B cell (primary cell): ENCODE results near the gene LYSMD2.

Source experiments
- EZH2 ChIP-seq: IDR thresholded peaks from 2 replicates; pipeline ENCODE4 v1.6.1; 2012; ENCODE audit warnings: borderline replicate concordance, low read depth, mild to moderate bottlenecking, moderate library complexity, low read length; ENCODE audit not compliant: insufficient read depth, poor library complexity, severe bottlenecking
- TF ChIP-seq, protein P1 (sequence below): fragments of 200-600 bp; IDR thresholded peaks from one replicate; pipeline ENCODE4 v1.8.0; 2022; ENCODE audit warnings: antibody characterized with exemption, mild to moderate bottlenecking

DNA sequence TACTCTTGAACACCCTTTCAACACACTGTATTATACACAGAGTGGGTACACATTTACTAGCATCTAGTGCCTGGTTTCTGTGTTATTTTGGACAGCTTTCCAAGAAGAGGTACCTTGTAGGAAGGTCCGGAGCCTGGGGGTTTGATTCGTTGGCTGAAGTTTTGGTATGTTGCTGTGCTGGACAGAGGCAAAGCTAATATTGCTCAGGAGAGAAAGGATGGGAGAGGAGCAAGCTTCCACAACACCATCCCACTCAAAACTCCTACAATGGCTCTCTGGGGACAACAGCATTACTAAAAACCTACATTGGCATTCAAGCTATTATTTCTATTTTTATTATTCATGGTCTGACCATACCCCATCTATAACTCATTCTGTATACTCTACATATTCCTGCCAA, 1.1 kb upstream of the LYSMD2 start:
- TF ChIP-seq, protein P1, sequence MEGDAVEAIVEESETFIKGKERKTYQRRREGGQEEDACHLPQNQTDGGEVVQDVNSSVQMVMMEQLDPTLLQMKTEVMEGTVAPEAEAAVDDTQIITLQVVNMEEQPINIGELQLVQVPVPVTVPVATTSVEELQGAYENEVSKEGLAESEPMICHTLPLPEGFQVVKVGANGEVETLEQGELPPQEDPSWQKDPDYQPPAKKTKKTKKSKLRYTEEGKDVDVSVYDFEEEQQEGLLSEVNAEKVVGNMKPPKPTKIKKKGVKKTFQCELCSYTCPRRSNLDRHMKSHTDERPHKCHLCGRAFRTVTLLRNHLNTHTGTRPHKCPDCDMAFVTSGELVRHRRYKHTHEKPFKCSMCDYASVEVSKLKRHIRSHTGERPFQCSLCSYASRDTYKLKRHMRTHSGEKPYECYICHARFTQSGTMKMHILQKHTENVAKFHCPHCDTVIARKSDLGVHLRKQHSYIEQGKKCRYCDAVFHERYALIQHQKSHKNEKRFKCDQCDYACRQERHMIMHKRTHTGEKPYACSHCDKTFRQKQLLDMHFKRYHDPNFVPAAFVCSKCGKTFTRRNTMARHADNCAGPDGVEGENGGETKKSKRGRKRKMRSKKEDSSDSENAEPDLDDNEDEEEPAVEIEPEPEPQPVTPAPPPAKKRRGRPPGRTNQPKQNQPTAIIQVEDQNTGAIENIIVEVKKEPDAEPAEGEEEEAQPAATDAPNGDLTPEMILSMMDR, result no peak
- TF ChIP-seq EZH2, result no peak
